NB4 (cell line): ENCODE data around the gene DGCR6L.

ENCODE experiments used
- POLR2A ChIP-seq: IDR thresholded peaks from 2 replicates; pipeline ENCODE4 v1.6.1; 2011; ENCODE audit warnings: mild to moderate bottlenecking; ENCODE audit not compliant: insufficient read length; ENCODE audit errors: extremely low read depth
- TF ChIP-seq, protein P1 (sequence below): IDR thresholded peaks from one replicate; pipeline ENCODE4 v1.5.1; 2012; ENCODE audit warnings: low read depth, low read length

DNA sequence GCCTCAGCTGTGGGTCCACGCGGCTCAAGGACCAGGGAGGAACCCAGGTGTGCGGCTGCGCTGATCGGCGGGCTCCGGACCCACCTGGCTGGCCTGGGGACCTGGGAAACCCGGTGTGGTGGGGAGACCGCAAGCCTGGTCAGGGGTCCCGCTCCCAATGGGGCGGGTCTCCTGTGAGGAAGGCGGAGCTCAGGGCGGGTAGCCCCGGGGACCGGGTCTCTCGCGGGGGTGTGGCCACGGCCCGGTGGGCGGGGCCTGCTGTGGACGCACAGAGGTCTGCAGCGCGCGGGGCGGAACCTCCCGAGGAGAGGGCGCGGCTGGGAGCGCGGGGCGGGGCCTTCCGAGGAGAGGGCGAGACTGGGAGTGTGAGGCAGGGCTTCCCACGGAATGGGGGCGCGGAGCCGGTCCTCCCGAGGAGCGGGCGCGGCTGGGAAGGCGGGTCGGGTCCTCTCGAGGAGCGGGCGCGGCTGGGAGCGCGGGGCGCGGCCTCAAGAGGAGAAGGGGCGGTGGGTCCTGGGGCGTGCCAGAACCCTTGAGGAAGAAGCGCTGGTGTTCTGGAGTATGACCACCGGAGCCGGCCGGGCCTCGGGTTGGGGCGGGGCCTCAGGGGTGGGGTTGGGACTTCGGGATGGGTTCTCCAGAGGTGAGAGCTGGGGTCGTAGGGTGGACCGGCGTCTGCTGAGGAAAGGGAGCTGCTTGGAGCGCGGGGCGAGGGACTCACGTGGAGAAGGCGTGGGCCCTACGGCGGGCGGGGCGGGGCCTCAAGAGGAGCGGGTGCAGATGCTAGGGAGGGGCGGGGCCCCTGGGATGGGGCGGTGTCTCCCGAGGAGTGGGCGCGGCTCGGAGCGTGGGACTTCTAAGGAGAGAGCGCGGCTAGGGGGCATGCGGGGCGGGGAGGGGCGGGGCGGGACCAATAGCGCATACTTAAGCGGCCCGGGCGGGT, 20.8 kb downstream of the DGCR6L start:
- TF ChIP-seq, protein P1, sequence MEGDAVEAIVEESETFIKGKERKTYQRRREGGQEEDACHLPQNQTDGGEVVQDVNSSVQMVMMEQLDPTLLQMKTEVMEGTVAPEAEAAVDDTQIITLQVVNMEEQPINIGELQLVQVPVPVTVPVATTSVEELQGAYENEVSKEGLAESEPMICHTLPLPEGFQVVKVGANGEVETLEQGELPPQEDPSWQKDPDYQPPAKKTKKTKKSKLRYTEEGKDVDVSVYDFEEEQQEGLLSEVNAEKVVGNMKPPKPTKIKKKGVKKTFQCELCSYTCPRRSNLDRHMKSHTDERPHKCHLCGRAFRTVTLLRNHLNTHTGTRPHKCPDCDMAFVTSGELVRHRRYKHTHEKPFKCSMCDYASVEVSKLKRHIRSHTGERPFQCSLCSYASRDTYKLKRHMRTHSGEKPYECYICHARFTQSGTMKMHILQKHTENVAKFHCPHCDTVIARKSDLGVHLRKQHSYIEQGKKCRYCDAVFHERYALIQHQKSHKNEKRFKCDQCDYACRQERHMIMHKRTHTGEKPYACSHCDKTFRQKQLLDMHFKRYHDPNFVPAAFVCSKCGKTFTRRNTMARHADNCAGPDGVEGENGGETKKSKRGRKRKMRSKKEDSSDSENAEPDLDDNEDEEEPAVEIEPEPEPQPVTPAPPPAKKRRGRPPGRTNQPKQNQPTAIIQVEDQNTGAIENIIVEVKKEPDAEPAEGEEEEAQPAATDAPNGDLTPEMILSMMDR: no peak
- TF ChIP-seq POLR2A: no peak
